DOHH2 (cell line): ENCODE data around the gene LTA4H.

Source experiments
- EZH2phosphoT487 ChIP-seq: fragments of 200-600 bp; sonication (generic); IDR thresholded peaks from 2 replicates; pipeline ENCODE4 v1.6.1; 2017; ENCODE audit warnings: borderline replicate concordance, mild to moderate bottlenecking, antibody characterized with exemption, low read length, moderate library complexity, mixed read lengths
- TF ChIP-seq, protein P1 (sequence below): fragments of 200-600 bp; sonication (generic); IDR thresholded peaks from one replicate; pipeline ENCODE4 v1.5.1; 2014; ENCODE audit warnings: antibody characterized with exemption, mild to moderate bottlenecking, low read depth, low read length; ENCODE audit not compliant: poor library complexity, severe bottlenecking

DNA sequence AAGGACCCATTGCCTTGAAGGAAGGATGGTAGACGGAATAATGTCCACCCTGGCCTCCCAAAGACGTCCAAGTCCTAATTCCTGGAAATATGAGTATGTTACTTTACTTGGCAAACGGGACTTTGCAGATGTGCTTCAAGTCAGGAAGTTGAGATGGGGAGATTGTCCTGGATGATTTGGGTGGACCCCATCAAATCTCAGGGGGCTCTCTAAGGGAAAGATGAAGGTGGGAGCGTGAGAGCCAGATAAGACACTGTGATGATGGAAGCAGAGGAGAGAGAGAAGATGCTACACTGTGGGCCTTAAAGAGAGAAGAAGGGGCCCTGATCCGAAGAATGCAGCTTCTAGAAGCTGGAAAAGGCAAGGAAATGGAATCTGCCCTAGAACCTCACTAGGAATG is 29.6 kb upstream of the LTA4H start:
- TF ChIP-seq, protein P1, sequence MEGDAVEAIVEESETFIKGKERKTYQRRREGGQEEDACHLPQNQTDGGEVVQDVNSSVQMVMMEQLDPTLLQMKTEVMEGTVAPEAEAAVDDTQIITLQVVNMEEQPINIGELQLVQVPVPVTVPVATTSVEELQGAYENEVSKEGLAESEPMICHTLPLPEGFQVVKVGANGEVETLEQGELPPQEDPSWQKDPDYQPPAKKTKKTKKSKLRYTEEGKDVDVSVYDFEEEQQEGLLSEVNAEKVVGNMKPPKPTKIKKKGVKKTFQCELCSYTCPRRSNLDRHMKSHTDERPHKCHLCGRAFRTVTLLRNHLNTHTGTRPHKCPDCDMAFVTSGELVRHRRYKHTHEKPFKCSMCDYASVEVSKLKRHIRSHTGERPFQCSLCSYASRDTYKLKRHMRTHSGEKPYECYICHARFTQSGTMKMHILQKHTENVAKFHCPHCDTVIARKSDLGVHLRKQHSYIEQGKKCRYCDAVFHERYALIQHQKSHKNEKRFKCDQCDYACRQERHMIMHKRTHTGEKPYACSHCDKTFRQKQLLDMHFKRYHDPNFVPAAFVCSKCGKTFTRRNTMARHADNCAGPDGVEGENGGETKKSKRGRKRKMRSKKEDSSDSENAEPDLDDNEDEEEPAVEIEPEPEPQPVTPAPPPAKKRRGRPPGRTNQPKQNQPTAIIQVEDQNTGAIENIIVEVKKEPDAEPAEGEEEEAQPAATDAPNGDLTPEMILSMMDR, result no peak
- TF ChIP-seq EZH2phosphoT487, result no peak
